CD4-positive, alpha-beta T cell treated with Interleukin-17A for 1 hour (primary cell): ENCODE results near the gene CCDC82.

ENCODE experiments used
- DNase-seq: peaks from one replicate; pipeline ENCODE4 v3.0.0-alpha.2; 2020

Gene CCDC82

DNA sequence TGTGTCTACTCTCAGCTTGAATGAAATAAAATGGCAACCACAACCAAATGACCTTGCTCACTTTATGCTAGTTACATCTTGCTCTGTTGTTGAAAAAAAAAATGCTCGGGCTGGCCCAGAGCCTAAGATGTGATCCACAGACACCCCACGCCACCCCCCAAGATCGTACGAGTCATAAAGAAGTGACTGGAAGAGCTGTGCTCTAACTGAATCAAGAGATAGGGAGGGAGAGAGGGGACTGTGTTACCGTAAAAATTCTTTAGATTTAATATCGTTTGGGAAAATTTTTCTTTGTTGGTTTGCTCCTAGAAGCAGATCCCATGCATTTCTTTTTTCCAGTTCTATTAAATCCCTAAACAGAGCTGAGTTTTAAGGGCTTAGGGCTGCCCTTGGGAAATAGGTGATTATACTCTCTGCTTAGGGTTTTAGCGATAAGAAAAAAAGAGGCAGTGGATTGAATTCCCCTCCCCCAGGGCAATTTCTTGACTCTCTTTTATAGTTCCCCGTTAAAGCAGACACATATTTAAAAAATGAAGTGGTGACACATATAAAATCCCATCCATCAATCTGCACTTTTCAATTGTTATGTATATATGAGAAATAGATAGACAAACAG lies 61.2 kb downstream of the CCDC82 start:
- no peak for DNase-seq

DNA sequence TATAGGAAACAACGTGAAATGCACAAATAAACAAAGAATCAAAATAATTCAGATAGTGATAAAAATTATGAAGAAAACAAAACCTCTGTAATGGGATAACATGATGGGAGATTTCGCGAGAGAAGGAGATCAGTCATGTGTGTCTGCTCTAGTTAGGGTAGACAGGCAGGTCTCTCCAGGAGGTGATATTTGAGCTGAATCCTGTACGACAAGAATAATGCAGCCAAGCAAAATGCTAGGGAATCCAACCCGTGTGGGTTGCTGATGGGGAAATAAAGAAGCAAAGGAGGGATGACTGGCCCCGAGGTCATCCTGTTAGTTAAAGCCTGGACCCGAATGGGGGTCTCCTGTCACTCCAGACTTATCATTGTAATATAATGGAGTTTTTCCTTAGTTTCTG lies 62.8 kb downstream of the CCDC82 start:
- no peak for DNase-seq

DNA sequence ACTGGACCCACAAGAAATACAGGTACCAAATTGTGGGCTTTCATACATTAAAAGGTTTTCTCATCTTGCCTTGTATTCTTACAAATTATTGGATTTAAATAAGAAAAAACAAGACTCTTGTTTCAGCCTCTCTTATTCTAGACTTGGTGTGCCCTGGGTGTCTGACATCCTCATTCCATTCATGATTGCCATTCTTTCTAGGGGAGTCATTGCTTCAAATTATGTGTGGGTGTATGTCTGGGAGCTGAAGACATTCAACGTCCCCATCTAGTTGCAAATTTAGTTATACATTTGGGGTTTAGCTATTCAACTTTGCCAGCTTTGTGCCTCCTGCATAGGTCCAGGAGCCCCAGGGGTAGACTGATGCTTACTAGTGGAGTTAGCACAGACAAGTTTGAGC lies 64.8 kb downstream of the CCDC82 start:
- no peak for DNase-seq

DNA sequence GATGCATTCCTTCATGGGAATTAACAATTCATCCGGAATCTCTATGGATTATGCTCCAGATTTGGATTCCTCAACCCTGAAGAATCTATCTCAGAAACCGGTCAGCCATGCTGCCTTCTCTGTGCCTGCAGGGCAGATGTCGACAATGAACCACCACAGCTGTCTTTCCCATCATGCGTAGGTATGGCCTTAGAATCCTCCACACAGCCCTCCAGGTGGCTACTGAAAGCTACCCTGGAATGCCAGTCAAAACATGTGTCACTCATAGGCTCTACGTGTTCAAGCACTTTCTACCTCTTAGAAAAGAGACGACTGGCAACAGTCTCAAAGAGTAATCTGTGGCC lies 66.1 kb downstream of the CCDC82 start:
- DNase-seq = no peak

DNA sequence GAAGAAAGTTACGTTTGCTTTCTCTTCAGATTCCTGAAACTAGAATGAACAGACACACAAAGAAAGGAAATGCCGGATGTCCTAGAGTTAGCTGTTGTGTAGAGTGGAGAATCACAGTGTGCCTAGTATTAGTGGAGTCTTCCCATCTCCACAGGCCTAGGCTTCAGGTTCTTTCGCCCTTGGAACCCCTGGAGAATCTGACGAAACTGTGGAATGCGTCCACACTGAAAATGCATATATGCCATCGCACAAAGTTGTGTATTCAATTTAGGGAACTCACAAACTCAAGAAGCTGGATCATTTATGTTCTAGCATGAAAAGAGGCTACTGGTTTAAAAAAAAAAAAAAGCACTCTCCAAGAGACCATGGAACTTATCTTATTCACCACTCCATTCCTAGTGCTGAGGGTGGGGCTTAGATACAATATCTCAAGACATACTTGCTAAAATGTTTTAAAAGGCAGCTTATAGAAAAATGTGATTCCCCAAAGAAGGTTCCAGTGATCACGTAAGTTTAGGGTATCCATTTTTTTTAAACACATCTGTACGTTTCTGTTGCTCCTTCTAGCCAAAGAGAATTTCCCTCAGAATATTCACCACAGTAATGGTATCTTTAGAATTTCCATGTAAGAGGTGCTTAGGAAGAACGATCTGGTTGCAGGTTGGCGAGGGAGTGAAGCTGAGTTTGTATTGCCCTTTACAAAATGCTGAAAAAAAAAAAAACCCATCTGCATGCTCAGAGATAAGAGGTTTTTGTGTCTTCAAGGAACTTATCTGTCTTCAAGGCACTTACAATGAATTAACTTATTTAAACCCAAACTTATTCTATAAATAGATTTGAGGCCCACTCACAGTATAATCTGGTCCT lies 66.7 kb downstream of the CCDC82 start:
- no peak for DNase-seq

DNA sequence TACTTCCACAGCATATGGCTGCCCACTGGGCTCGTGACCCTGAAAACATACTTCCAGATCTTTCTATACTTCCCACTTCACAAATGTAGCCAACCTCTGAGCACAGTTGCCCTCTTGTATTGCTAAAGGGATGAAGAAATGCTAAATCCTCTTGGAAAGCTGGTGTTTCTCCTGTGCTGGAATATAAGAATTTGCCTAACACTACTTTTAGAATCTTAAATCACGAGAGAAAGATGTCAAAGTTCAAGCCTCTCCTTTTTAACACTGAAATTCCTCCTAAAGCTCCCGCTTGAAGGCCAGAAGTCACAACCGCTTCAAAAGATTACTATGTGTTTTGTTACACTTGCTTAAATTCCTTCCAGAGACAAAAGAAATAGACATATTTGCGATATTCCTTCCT lies 68.6 kb downstream of the CCDC82 start:
- no peak for DNase-seq

DNA sequence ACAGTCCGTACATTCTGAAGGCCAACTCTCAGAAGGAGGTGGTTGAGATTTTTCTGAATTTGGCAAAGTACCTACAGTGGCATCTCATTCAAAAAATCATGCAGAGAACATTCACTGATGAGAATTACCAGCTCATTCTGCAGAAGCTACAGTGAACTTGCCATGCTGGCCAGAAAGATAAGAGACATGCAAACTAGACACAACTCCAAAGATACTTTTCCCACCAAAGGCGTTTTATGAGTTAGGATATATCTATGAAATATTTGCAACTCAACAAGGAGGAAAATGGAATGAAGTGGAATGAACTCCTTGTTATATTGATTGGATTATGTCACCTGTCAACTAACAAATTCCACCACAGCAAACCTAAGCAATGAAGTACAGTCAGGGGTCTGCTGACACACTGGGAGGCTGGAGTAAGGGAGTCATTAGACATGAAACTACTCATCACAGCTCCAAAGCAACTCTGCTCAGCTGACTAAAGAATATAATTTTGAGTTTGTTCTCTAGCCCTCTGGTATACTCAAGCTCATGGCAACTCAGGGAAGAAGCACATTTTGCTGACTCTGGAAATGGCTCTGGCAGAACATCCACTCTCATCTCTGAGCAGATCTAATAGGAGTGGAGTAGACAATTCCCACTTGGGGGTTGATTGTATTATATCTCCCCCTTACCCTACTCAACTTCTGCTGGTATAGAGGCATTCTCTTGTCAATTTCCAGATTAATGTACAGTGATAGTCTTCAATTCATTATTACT lies 69.6 kb downstream of the CCDC82 start:
- no peak for DNase-seq

DNA sequence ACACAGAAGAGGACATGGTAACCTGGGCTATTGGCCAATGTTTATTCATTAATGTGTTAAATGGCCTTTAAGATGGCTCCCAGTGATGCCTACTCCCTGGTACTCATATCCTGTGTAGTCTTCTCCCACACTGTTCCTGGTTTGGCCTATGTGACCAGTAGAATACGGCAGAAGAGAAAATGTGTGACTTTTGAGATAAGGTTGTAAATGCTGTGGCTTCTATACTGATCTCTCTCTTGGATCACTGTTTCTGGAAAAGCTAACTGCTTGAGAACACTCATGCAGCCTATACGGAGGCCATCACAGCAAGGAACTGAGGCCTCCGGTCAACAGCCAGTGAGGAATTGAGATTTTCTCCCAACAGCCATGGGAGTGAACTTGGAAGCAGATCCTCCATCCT lies 70.9 kb downstream of the CCDC82 start:
- no peak for DNase-seq

DNA sequence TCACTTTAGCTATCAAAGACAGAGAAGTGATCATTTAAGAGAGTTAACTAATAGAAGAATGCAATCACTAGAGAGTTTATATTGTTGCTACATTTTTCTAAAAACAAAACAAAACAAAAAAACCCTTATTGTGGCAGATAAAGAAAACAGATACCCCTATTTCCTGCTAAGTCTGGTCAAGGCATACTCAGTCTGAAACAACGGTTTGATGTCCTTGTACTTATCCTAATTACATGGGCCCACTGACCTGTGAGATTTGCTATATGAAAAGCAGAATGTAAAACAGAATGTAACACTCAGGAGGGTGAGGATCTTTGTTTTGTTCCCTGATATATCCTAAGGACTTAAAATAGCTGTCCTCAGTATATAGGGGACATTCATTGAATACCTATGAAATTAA lies 71.3 kb downstream of the CCDC82 start:
- DNase-seq = no peak

DNA sequence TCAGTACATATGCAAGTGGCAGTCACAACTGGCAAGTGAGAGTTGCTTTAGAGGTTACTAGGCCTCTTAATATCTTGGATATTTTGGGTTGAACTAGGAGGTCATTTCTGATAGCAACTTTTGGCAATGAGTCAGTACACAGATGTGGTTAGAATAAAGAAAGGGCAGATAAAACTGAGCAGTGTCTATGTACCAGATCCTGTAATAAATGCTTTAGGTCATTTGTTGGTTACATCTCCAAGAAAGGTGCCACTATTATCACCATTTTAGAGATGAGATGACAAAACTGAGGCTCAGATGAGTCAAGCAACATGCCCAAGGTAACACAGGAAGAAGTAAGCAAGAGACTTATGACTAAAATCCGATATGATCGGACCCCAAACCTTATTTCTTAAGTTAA lies 71.7 kb downstream of the CCDC82 start:
- no peak for DNase-seq

DNA sequence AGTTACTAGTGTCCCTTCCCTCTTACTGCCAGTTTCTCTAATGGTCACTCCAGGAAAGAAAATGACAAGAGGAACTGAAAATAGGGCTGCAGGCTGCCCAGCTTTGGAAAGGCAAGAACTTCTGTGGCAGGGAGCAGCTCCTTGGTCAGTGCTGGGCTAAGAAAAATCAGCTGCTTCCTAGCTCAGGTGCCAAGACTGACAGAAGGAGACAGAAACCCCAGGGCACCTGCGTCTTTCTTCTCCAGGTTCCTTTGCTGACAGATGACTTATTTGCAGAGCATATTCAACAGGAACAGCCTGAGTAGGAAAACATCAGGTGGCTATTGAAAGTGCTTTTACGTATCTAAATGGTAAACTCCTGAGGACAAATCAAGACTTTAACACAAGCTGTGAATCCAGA lies 72.1 kb downstream of the CCDC82 start:
- DNase-seq = no peak

DNA sequence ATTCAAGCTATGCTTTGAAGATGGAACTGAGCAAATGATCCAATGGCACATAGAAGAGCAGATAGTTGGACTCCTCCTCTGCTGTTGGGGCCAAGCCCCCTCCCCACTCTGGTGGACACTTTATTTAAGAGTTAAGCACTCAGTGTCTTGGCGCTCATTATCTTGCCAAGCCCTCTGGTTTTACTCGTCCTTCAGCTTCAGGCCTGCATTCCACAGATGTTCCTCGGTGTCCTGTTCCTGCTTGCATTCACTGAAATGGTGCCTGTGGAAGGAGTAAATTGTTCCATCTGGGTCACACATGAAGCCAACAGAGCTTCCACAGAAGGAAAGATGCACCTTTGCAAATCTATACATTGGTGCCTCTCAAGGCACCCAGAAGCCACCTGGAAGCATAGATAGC lies 72.8 kb downstream of the CCDC82 start:
- no peak for DNase-seq

DNA sequence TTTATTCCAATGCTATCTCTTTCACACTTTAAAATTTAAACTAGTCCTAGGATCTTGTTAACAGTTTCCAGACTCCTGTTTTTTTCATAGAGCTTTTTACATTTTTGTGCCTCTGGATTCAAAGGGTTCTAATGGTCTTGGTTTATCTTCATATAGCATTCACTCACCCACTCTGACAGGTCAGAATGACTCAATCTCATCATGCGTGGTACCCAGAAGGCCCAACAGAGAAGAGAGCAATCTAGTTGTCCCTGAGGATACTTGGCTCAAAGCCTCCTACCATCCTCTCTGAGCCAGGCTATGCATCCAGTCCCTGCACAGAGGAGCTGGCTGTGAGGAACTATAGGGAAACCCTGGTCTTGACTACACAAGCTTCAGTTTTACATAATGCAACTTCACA lies 74.2 kb downstream of the CCDC82 start:
- DNase-seq = no peak

DNA sequence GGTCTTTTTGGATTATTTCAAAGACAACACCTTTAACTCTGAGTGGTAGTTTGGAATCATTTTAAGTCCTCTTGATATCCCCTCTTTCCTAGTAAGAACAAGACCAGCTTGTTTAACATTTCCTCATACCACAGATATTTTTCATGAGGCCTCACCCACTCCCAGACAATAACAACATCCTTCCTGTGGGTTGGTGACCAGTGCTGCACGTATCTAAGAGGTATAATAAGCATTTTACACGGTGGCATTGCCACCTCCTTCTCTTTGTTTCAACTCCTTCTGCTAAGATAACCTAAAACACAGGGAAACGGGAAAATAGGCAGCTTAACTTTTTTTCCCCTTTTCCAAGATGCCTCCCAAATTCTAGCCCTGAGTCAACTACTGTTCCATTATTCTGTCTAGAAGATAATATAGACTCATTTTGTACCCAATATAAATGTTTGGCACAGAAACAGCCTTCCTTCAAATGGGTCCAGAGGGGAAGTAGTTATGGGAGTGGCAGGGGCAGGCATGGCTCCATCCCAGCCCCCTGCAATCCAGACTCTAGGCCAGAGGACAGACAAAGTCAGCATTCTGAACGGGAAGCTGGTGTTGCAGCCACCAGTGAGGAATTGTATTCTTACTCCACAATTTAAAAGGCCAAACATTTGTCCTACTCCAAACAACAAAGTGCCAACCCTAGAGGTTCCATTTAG lies 75.2 kb downstream of the CCDC82 start:
- no peak for DNase-seq

DNA sequence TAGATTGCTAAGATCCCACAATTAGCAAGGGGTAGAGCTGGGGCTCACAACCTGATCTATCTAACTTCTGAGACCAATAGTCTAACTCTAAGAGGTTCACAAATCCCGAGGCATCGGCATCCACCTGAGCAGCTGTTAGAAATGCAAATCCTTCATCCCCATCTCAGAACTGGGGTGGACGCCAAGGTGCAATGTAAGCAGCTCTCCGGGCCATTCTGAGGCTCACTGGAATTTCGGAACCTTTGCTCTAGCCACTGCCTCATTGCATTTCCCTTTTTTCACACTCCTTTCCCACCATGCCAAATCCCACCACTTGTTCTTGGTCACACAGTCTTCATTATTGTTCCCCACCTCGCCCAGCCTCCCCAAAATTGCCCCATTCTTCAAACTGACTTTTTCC lies 76.5 kb downstream of the CCDC82 start:
- DNase-seq = no peak

DNA sequence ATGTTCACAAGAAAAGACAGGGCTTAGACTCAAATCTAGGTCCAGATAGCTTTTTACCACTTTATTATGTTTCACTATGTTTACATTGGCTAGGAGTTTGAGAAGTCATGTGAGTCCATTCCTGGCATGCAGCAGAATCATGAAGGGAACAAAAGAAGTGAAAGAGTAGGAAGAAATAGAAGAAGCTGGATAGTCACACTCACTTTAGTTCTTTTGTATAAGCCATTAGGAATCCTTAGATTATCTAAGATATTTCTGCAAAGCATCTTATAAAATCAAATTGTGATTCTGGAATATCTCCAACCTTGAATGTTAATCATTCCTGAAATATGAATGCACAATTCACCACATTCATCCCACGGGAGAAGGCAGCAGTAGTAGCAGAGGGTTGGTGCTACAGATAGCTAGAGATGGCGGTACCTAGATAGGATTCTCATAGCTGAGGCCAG lies 78.6 kb downstream of the CCDC82 start:
- DNase-seq = no peak

DNA sequence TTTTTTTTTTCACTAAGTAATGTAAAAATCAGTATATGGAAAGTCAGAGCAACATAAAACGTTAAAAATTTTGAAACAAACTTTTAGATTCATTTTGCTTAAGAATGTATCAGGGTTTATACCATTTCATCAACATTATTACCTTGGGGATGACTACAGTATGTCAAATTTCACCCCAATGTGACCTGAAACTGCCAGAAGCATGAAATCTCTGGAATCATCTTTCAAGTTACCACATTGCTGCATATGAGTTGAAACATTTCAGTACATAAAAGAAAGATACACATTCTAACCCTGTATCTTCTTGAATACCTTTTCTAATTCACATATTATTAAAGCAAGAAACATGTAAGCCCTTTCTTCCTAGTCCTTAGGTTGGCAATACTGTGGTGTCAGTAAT lies 79.5 kb downstream of the CCDC82 start:
- DNase-seq = no peak

DNA sequence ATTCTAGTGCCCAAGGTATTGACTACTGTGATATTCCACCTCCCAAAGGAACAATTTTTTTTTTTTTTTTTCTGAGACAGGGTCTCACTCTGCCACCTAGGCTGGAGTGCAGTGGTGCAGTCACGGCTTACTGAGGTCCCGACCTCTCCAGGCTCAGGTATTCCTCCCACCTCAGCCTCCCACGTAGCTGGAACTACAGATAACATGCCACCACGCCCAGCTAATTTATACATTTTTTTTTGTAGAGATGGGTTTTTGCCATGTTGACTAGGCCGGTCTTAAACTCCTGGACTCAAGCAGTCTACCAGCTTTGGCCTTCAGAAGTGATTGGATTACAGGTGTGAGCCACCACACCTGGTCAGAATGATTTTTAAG lies 80.1 kb downstream of the CCDC82 start:
- no peak for DNase-seq

DNA sequence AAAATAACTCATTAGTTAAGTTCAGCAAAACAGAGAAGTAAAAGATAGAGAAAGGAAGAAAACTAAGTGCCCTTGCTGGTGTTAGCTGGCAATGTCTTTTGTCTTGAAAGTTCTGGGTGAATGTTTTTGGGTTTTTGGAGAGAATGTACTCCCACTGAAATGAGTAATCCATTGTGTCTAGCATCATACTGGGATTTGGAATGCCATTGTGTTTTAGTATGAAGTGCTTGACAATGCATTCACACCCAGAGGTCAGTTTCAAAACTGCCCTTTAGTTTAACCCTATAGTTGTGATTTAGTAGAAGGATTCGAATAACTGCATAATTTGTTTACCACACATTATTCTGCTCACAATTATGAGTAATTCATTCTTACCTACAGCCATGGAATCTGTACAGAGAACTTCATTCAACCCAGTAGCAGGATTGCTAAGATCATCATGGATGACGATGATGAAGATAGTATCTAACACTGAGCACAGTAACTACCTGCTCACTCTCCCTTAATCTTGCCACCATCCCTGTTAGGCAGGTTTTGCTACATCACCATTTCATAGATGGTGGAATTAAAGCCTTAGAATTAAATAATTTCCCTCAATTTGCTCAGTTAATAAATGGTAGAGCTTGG lies 80.6 kb downstream of the CCDC82 start:
- no peak for DNase-seq

DNA sequence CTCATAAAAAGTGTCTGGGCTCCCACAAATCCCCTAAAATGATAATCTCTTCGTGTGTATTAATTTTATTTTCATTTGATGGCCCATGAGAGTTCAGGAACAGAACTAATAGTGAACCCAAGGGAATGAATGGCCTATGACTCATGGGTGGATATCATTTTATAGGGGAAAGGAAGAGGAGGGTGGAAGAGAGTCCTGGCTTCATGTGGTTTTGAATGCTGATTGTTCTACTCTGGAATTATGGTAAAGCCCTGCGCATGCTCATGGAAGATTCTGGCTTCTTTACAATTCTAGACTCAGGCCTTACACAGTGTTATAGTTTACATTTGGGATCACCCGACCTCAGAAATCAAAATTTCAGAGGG lies 82.0 kb downstream of the CCDC82 start:
- DNase-seq = no peak

DNA sequence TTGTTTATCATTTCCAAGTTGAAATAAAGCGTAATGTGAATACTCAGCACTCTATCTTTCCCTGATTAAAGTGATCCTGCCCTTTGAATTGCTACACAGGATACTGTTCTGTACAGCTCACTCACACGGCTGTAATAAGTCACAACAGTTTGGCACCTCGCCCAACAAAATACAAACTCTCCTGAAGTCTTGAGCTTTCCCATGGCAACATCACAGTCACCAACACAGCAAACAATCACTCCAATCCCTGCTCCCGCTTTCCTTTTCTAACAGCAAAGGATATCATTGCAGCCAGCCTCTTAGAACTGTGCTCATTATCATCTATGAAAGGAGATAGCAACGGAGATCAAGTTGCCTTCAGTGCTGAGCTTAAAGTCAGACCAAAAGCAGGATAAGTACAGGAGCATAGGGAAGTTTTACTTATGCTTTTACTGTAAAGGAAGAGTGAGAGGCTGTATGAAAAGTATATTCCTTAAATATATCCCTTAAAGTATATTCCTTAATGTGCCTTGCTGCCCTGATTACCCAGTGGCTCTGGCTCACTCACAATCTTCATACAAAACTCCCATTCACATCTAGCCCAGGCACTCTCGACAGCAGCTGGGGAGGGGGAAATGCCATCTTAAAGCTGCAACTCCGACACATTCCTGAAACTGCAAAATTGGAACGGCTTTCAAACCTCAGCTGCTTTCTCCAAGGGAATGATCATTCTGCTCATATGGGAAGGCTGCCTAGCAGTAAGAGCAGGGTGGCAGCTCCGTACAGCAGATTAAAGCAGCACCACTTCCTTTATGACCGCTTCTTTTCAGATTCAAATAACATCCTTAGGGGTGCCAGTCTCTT lies 82.6 kb downstream of the CCDC82 start:
- no peak for DNase-seq

DNA sequence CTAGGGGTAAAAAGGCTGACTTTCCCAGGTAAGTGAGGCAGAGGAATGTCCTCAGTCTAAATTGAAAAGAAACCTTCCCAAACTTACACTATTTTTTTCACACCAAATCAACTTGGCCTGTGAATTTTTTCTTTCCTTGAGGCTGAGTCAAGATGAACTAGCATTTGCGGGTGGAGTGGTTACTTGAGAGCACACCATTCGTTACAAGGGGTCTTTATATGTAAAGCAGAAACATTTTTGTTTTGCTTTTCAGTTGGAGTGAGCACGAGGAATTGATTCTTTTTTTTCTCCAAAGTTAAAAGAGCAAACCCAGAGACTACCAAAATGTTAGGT lies 83.1 kb downstream of the CCDC82 start:
- DNase-seq = no peak
